Stimulated activated CD8-positive, alpha-beta memory T cell treated with anti-CD3 and anti-CD28 coated beads, Interleukin-7, amount 100 ng/mL, for 1 hour (primary cell): ENCODE data around the gene PINLYP.
"Not testable (repeated sequence)": the region's sequence is repeated elsewhere in the genome, so short reads cannot be mapped to it uniquely, and the experiment has no call there.

Source experiments
- DNase-seq, 2 donors: peaks; one replicate each; pipeline ENCODE4 v3.0.0-alpha.2; 2020; ENCODE audit warnings: low read depth in 2 of 2

The PINLYP gene

DNA sequence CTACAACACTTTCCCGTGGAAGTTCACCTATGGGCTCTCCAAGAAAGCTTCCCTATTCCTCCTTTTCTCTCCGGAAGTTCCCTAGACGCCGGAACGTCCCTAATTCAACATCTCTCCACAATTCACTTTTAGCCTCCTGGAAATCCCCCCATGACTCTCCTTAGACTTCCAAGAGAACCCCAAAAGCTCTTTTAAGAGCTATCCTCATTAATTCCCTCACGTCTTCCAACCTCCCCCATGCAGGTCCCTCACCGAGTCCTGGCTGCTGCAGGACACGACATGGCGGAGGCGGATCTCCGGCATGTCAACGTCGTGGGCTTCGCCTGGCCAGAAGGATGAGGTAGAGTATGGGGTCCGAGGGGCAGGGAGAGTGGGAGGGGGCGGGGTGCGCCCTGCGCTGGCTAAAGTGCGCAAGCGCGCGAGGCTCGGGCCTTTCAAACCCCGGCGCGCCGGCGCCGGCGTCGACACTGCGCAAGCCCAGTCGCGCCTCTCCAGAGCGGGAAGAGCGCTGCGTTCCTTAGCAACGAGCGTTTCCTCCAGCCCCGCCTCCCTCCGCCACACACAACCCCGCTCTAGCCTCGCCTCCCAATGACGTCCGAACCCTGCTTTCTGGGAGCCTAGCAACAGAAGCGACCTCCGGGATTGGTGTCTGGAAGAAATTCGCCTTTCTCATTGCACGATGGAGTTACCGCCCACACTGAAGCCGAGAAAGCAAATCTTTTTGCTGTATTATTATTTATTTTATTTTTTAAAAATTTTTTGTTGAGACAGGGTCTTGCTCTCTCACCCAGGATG lies at the start of gene PINLYP, which contains the start of gene XRCC1:
Gene PINLYP (plus strand): TSS at position 646 of the 795 bp plus-strand sequence. CDS start 1,391 bp downstream, outside the sequence.
Gene XRCC1 (minus strand): TSS at position 372 of the 795 bp plus-strand sequence. CDS start 69 bp downstream, at position 303.
- peak; percentile 85 to 87 for DNase-seq

DNA sequence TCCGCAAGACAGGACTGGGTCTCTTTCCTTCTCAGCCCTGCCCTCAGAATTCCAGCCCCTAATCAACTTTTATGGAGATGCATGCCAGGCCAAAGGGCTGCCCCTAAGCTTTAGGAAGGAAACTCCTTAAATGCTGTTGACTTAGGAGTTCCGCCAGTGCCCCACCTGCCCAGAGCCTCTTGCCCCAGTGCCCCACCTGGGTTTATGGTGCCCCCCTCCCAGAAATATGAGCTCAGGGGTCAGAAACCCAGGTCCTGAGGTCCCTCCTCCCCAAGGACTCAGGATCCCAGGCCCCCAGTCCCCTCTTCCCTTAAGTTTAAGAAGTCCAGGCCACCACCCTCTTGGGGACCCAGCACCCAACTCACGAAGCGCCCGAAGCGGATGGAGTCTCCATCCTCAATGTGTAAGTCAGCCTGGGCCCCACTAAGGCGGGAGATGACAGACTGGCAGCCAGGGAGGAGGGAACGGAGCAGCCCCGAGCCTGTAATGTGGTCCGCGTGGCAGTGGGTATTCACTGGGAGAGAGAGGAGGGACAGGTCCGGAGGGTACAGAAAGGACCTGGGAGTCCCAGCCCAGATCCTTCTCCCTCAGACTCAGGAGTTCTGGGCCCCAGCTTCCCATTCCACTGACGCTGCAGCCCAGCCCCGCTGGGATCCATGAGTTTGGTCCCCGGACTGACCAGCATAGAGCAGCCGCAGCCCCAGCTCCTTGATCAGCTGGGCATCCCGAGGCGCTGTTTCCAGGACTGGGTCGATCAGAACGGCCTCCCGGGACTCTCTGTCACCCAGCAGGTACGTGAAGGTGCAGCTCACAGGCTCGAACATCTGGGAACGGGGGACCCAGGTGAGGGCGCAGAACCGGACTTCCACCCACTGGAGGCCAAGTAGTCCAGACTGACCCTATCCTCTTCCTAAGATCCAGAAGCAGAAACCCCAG lies 49.5 kb upstream of the PINLYP start:
- no peak for DNase-seq

DNA sequence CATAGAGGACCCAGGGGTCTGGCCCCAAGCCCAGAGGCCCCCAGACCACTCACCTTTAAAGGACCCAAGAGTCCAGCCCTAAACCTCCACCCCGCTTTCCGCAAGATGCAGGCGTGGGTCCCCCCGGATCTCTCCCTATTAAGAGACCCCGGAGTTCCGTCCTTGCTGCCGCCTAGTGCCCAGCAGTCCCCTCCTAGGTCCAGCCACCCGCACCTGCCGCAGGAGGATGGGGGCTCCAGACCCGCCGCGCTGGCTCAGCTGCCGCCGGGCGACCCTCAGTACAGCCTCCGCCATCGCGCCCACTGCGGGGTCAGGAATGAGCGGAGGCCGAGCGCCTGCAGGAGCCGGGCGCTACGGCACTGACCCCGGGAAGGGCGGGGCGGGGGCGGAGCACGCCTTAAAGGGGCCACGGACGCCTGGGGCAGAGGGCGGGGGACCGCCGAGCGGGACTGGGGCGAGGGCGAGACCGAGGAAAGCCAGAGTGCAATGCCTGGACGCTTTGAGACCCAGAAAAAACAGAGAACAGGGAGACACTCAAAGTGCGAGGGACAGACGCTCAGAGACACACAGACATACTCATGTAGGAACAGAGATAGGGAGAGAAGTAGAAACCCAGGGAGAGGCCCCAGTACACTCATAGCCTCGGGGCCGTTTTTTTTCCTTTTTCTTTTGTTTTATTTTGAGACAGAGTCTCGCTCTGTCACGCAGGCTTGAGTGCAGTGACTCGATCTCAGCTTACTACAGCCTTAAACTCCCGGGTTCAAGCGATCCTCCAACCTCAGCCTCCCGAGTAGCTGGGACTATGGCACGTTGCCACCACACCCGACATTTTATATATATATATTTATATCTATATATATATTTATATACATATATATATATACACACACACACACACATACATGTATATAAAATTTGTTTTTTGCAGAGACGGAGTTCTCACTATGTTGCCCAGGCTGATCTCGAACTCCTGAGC lies 48.4 kb upstream of the PINLYP start, which contains the start of gene ETHE1:
Gene ETHE1 (minus strand): TSS at position 318 of the 976 bp plus-strand sequence. CDS start 24 bp downstream, at position 294.
- peak; percentile 41 to 50 for DNase-seq

DNA sequence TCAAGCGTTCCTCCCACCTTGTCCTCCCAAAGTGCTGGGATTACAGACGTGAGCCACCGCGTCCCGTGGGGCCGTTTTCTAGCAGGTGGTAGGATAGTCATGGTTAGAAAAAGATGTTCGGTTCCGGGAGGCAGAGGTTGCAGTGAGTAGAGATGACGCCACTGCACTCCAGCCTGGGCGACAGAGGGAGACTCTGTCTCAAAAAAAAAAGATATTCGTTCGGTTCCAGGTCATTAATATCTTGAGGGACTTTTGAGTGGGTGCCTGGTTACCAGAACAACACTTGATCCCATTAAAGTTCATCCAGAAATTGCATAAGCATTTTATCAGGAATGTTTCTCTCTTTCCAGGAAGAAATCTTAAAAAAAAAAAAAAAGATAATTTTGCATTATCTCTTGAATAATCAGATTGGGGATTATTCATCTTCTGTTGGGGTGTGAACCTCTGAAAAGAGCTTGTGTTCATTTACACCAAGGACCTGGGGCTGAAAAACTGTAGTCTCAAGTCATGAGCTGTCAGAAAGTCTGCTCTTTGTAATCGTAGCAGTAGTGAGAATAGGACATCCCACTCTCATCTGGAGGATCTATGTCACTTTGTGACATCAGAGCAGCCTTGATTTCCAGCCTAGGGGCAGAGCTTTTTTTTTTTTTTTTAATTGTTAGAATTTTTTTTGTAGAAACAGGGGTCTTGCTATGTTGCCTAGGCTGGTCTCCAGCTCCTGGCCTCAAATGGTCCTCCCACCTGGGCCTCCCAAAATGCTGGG lies 47.6 kb upstream of the PINLYP start:
- no peak for DNase-seq

DNA sequence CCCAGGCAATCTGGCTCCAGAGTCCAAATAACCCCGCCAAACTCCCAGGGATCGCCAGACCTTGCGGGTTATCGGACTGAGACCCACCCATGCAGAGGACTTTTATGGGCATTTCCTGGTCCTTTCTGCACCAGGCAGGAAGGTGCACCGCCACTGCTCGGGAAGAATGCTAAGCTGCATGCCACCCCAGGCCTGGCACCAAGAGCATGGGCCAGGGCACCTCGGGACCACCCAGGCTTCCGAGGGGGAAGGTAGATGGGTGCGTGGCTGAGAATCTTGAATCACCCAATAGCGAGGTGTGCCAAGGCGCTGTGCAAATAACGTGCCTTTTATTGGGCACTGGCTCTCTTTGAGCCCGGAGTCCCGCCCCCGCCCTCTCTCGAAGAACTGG lies 43.0 kb upstream of the PINLYP start:
- no peak for DNase-seq

DNA sequence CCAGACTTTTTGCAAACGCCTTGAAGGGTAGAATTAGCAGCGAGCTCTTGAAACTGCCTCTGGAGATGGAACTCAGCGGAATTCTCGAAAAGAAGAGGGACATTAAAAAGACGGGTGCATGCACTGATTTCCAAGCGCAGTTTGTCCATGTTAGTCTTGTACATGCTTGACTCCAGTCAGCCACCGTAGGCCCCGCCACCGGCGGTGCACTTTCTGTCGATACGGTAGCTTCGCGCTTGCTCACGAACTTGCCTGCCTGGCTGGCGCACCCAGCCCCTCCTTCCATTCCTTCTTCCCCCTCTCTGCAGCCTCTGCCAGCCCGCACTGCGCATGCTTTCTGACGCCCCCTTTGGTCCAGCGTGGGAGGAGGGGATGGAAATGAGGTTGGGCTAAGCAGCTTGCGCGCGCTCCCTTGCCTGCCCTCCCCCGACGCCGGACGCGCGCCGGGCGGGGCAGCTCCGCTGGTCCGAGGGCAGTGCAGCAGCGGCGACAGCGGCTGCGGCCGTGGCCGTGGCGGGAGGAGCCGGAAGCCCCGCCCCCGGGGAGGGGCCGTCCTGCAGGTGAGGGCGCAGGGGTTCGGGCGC lies 42.5 kb upstream of the PINLYP start, which contains the start of gene ZNF575:
Gene ZNF575 (plus strand): TSS at position 227 of the 584 bp plus-strand sequence. CDS start 1,235 bp downstream, outside the sequence.
- peak; percentile 60 to 64 for DNase-seq

DNA sequence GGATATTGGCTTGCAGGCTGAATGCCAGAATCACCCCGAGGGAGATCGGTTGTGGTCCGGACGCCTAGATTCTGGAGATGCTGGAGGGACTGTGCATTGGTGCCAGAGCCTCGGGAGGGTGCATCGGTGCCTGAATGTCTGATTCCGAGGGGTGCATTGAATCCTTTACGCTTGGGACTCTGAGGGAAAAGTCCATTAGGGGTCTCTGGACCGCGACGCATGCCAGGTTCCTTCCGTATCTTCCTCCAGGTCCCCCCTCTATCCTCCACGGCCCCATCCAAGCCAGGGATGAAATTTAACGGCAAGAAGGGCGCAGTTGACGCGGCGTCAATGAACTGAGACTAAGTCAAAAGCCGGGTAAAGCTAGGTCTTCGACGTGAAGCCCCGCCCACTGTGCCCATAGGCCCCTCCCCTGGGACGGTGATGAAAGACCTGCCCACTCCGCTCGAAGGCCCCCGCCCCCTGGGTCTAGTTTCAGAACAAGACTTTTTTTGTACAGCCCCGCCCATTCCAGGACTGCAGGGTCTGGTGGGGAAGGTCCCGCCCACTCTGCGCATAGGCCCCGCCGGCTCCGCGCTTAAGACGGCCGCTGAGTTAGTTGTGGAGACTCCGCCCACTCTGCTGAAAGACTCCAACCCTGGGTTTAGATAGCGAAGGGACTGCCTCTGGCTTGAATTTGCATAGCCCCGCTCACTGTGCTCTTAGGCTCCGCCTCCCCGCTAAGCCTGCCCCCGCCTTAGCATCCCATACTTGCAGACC lies 41.9 kb upstream of the PINLYP start:
- peak; percentile 76 to 85 for DNase-seq

DNA sequence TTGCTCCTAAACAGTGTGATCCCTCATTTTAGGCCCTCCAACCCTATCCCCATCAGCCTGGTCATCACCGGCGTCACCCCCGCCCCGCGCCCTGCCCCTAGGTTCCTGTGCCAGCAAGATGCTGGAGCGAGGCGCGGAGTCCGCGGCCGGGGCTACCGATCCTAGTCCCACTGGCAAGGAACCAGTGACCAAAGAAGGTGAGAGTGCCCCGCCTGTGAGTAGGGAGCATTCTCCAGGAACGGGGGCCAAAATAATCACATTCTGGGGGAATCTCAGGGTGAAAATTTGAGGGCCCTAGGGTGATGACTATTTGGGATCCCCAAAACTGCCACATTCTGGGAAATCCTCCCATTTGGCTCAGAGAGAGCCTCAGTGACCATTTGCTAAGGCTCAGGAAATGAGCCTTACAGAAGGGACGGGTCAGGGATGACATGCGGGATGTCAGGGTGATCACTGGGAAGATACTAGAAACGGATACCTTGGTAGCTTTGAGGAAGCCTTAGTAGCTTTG lies 41.2 kb upstream of the PINLYP start:
- no peak for DNase-seq

DNA sequence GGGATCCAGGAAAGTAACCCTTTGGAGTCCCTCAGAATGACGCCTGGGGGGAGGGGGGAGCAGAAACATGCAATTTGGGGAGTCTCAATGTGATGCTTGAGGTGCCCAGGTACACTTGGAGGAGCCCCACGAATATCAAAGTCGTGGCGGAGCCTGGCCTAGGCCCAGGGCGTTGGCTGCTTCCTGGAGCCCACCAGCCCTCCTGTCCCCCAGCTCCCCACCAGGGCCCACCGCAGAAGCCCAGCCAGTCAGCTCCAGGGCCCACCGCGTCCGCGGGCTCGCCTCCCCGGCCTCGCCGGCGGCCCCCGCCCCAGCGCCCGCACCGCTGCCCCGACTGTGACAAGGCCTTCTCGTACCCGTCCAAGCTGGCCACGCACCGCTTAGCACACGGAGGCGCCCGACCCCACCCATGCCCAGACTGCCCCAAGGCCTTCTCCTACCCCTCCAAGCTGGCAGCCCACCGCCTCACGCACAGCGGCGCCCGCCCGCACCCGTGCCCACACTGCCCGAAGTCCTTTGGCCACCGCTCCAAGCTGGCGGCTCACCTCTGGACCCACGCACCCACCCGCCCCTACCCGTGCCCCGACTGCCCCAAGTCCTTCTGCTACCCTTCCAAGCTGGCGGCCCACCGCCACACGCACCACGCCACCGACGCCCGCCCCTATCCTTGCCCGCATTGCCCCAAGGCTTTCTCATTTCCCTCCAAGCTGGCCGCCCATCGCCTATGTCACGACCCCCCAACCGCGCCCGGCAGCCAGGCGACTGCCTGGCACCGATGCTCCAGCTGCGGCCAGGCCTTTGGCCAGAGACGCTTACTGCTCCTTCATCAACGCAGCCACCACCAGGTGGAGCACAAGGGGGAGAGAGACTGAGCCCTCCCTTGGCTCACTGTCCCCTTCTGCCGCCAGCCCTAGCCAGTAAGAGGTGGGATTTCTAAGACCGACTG lies 40.5 kb upstream of the PINLYP start:
- DNase-seq: no peak

DNA sequence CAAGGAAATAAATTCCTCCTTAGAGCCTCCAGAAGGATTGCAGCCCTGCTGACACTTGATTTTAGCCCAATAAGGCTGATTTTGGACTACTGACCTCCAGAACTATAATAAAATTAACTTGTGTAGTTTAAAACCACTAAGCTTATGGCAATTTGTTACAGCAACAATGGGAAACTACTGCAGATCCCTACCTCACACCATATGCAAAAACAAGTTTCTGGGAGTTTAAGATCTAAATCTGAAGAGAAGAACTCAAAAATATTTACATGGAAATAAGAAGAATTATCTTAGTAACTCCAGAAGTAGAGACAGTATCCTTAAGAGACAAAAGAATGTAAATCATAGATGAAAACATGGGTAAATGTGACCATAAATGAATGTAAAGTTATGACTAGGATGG lies 36.7 kb upstream of the PINLYP start:
- DNase-seq: no peak

DNA sequence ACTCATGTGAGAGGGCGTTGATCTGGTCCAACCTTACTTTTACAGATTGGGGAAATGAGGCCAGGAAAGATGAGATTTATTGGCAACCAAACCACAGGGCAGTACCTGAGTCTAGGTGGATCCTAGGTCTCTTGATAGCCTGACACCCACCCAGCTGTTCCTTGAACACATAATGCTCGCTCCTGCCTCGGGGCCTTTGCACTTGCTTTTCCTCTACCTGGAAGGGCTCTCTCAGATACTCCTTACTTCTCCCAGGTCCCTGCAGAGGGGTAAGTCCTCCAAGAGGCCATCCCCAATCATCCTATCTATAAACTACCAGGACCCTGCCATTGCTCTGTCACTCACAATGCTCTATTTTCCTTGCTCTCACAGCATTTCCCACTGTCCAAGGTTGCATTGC lies 35.2 kb upstream of the PINLYP start:
- DNase-seq: no peak

DNA sequence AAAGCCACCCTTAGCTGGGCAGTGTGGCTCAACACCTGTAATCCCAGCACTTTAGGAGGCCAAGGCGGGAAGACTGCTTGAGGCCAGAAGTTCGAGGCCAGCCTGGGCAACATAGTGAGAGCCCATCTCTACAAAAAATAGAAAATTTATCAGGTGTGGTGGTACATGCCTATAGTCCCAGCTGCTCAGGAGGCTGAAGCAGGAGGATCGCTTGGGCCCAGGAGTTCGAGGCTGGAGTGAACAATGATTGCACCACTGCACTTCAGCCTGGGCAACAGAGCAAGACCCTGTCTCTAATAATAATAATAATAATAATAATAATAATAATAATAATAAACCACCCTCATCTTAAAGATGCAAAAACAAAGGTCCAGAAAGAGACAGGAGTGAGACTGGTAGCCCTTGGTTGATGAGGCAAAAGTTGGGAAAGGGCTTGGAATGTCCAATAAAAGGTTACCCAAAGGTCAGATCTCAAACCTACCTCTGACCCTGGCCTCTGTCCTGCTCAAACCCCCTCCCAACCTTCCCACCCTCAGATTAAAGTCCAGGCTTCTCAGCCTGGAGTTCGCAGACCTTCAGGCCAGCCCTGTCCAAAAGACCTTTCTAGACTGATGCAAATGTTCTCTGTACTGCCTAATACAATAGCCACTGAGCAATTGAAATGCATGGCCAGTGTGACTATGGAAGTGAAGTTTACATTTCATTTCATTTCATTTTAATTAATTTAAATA lies 33.5 kb upstream of the PINLYP start:
- no peak for DNase-seq

DNA sequence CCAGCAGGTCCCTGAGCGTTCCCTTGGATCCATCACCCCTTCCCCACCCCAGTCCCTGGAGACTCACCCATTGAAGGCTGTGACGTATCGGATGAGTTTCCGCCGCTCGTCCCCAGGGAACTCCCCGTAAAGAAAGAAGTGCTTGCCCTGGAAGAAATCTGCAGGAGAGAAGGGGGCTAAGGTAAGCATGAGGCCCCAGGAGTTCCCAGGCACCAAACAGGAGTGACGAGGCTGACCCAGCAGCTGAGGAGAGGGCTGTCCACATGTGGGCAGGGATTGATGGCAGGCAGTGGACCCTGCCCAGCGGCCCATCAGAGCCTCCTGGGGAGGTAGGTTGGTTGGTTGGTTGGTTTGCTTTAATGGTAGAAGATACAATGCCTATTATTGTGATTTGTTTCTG lies 31.5 kb upstream of the PINLYP start:
- no peak for DNase-seq

DNA sequence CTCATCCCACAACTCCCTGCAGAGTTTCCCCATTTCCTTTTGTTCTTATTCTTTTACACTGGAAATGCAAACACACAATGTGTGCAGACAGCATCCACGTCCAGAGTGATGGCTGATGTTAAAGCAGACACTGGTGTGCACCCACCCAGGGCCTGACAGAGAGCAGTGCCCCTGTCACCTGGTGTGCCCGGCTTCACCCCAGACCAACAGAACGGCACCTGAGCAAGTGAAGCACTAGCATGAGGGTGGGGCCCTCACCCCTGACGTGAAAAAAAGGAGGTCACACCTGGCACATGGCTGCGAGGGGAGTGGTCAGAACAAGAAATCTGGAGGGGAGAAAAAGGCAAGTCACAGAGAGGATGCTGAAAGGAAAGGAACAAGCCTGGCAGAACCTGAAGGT lies 30.3 kb upstream of the PINLYP start:
- DNase-seq: no peak

DNA sequence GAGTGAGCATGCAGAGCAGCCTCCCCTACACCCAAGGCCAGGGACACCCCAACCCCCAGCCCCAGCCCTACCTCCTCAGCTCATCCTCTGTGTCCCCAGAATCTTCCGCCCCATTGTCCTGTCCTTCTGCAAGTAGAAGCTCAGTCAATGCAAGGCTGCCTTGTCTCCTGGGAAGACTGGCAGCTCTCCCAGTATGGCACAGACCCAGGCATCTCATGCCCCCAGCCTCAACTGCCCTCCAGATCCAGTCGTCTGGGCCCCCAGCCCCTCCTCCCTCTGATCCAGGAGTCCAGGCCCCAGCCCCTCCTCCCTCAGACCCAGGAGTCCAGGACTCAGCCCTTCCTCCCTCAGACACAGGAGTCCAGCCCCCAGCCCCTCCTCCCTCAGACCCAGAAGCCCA lies 29.6 kb upstream of the PINLYP start:
- no peak for DNase-seq

DNA sequence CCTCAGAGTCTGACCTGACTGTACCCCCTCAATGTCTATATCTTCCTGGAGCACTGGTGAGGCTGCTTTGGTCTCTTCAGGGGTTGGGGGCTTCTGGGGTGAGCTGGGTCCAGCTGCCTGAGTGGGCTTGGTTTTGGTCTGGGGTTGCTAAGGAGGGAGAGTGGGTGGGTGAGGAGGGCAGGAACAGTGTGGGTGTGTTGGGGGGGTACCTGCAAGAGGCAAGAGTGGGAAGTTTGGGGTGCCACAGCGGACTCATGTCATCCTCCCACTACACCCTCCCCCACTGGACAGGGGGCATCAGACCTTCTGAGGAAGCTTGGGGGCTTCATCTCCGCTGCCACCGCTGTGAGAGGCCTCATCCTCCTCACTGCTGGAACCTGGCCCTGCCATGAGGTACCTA lies 29.0 kb upstream of the PINLYP start:
- DNase-seq: no peak

DNA sequence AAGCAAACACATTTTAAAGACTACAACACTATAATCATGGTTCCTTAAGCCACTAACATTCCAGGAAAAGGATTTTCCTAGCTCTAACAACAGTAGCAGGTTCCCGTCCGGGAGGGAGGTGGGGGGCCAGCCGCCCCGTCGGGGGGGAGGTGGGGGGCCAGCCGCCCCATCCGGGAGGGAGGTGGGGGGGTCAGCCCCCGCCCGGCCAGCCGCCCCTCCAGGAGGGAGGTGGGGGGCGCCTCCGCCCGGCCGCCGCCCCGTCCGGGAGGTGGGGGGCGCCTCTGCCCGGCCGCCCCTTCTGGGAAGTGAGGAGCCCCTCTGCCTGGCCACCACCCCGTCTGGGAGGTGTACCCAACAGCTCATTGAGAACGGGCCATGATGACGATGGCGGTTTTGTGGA lies 27.7 kb upstream of the PINLYP start:
- DNase-seq: not testable (repeated sequence)
